HCT116 (cell line): ENCODE measurements around the gene LYPD3. TPM values are rescaled to one million over a fixed set of nuclear protein-coding genes. Genes with fewer than 3 reads are reported as not detected.

Experiments
- ATAC-seq: fragments of 200-7000 bp; cut with Tn5 transposase; 2 replicates; pipeline ENCODE4 v1.9.1; 2020; ENCODE audit warnings: mild to moderate bottlenecking, moderate library complexity
- BruUV-seq: library from RNA; stranded (reverse); fragments of 400-500 nt; replicated peaks from 2 replicates; lab custom pipeline; 2021; lab: Mats Ljungman, UMichigan
- CTCF ChIA-PET: fragments of 300-600 bp; sonication (Branson Sonifier 250); formaldehyde crosslinking; loops from one replicate; lab custom pipeline; 2021; ENCODE audit warnings: antibody characterized with exemption; lab: Charles Lee
- POLR2A ChIA-PET: fragments of 300-600, 350-600 bp; sonication (Branson Sonifier 250); formaldehyde crosslinking; loops from one replicate; lab custom pipeline; 2021; ENCODE audit warnings: antibody characterized with exemption; lab: Charles Lee
- RAD21 ChIA-PET, 2 experiments: fragments of 300-600 bp; sonication (Branson Sonifier 250); formaldehyde crosslinking; loops; one replicate each; lab custom pipeline; 2023; ENCODE audit warnings: low total read pairs in 2 of 2; ENCODE audit not compliant: uncharacterized antibody in 2 of 2, unreplicated experiment in 2 of 2, low non-redundant PET in 1 of 2; lab: Charles Lee
- DNase-seq: peaks from one replicate; pipeline ENCODE4 v3.0.0-alpha.2; 2010; ENCODE audit warnings: low read depth, low spot score
- H2AFZ ChIP-seq: fragments of 200-600 bp; shearing (Covaris generic), sonication (generic); 2 replicates; pipeline ENCODE4 v1.6.1; 2017; ENCODE audit warnings: low read depth, mixed run types, mixed read lengths, antibody characterized with exemption, low read length; ENCODE audit not compliant: poor library complexity, severe bottlenecking
- H3K27ac ChIP-seq: 2 replicates; pipeline ENCODE4 v1.5.1; 2012; ENCODE audit warnings: low read depth, low read length
- H3K27me3 ChIP-seq: fragments of 200-600 bp; sonication (generic); 2 replicates; pipeline ENCODE4 v1.6.1; 2016; ENCODE audit warnings: mixed run types, low read length, mixed read lengths; ENCODE audit not compliant: insufficient read depth
- H3K36me3 ChIP-seq, 2 experiments: fragments of 200-500 bp in 1 of 2; fragments of 200-600 bp in 1 of 2; sonication (Bioruptor generic) in 1 of 2; sonication (generic) in 1 of 2; 2 replicates each; pipeline versions ENCODE4 v1.5.1 to v1.6.1; 2014 to 2016; ENCODE audit warnings: low read length in 2 of 2, inconsistent platforms in 1 of 2, mixed read lengths in 1 of 2, mixed run types in 1 of 2; ENCODE audit not compliant: insufficient read depth in 2 of 2, control insufficient read depth in 1 of 2
- H3K4me1 ChIP-seq, 2 experiments: fragments of 200-600 bp in 1 of 2; sonication (generic) in 1 of 2; 2 replicates each; pipeline versions ENCODE4 v1.5.1 to v1.6.1; 2012 to 2017; ENCODE audit warnings: low read length in 2 of 2, inconsistent platforms in 1 of 2, mild to moderate bottlenecking in 1 of 2, mixed read lengths in 1 of 2, mixed run types in 1 of 2, moderate library complexity in 1 of 2; ENCODE audit not compliant: insufficient read depth in 2 of 2, control insufficient read depth in 1 of 2
- H3K4me2 ChIP-seq: fragments of 200-600 bp; sonication (generic); 2 replicates; pipeline ENCODE4 v1.6.1; 2017; ENCODE audit warnings: mixed run types, low read length, mixed read lengths
- H3K4me3 ChIP-seq, 2 experiments: fragments of 200-600 bp in 1 of 2; sonication (generic) in 1 of 2; replicated peaks in 1 of 2; 2 replicates each; pipeline ENCODE4 v1.5.1; 2011 to 2016; ENCODE audit warnings: low read length in 2 of 2, control low read depth in 1 of 2, low read depth in 1 of 2, mild to moderate bottlenecking in 1 of 2, mixed read lengths in 1 of 2, mixed run types in 1 of 2
- H3K79me2 ChIP-seq: fragments of 200-600 bp; sonication (generic); 2 replicates; pipeline ENCODE4 v1.6.1; 2017; ENCODE audit warnings: mild to moderate bottlenecking, mixed run types, low read length, moderate library complexity, mixed read lengths; ENCODE audit not compliant: insufficient read depth
- H3K9ac ChIP-seq: fragments of 200-600 bp; sonication (generic); 2 replicates; pipeline ENCODE4 v1.6.1; 2016; ENCODE audit warnings: low read length, mixed read lengths
- H3K9me2 ChIP-seq: fragments of 200-600 bp; sonication (generic), shearing (Covaris generic); 2 replicates; pipeline ENCODE4 v1.6.1; 2017; ENCODE audit warnings: mixed run types, mild to moderate bottlenecking, moderate library complexity; ENCODE audit not compliant: insufficient read depth
- H3K9me3 ChIP-seq, 2 experiments: fragments of 200-500 bp in 1 of 2; fragments of 200-600 bp in 1 of 2; sonication (Bioruptor generic) in 1 of 2; sonication (generic) in 1 of 2; 2 replicates each; pipeline ENCODE4 v1.6.1; 2014 to 2017; ENCODE audit warnings: low read length in 2 of 2, mixed read lengths in 2 of 2, inconsistent platforms in 1 of 2, low read depth in 1 of 2, mild to moderate bottlenecking in 1 of 2, mixed run types in 1 of 2, moderate library complexity in 1 of 2; ENCODE audit not compliant: control insufficient read depth in 1 of 2, insufficient read depth in 1 of 2
- H4K20me1 ChIP-seq: fragments of 200-600 bp; sonication (generic), shearing (Covaris generic); 2 replicates; pipeline ENCODE4 v1.6.1; 2017; ENCODE audit warnings: mixed run types, mild to moderate bottlenecking, moderate library complexity; ENCODE audit not compliant: insufficient read depth
- ATF3 ChIP-seq: IDR thresholded peaks from 2 replicates; pipeline ENCODE4 v1.6.1; 2012
- CBX3 ChIP-seq: IDR thresholded peaks from 2 replicates; pipeline ENCODE4 v1.6.1; 2012; ENCODE audit warnings: low read depth
- CEBPB ChIP-seq: IDR thresholded peaks from 2 replicates; pipeline ENCODE4 v1.6.1; 2012; ENCODE audit warnings: low read depth
- EGR1 ChIP-seq: IDR thresholded peaks from 2 replicates; pipeline ENCODE4 v1.6.1; 2012; ENCODE audit warnings: low read depth
- EZH2 ChIP-seq: fragments of 200-600 bp; sonication (generic); IDR thresholded peaks from 2 replicates; pipeline ENCODE4 v1.6.1; 2017; ENCODE audit warnings: antibody characterized with exemption, mixed run types
- EZH2phosphoT487 ChIP-seq: fragments of 200-600 bp; IDR thresholded peaks from 2 replicates; pipeline ENCODE4 v1.6.1; 2018; ENCODE audit warnings: antibody characterized with exemption, borderline replicate concordance
- FOSL1 ChIP-seq: IDR thresholded peaks from 2 replicates; pipeline ENCODE4 v1.6.1; 2012; ENCODE audit warnings: low read depth
- POLR2A ChIP-seq: IDR thresholded peaks from 2 replicates; pipeline ENCODE4 v1.7.0; 2011; ENCODE audit warnings: borderline replicate concordance; ENCODE audit not compliant: insufficient read depth, insufficient read length; ENCODE audit errors: extremely low read depth
- POLR2AphosphoS5 ChIP-seq: IDR thresholded peaks from 2 replicates; pipeline ENCODE4 v1.6.1; 2011; ENCODE audit warnings: mild to moderate bottlenecking, low read depth, low read length, moderate library complexity
- SIN3A ChIP-seq: IDR thresholded peaks from 2 replicates; pipeline ENCODE4 v1.6.1; 2012; ENCODE audit warnings: low read depth
- SRF ChIP-seq: IDR thresholded peaks from 2 replicates; pipeline ENCODE4 v1.6.1; 2012; ENCODE audit warnings: low read depth
- YY1 ChIP-seq: IDR thresholded peaks from 2 replicates; pipeline ENCODE4 v1.6.1; 2011; ENCODE audit warnings: low read length, low read depth, moderate library complexity, mild to moderate bottlenecking; ENCODE audit not compliant: insufficient replicate concordance; ENCODE audit errors: extremely low read depth
- ZFX ChIP-seq: fragments of 450-650 bp; IDR thresholded peaks from 2 replicates; pipeline ENCODE4 v1.6.1; 2017
- ZNF274 ChIP-seq: fragments of 200-500 bp; sonication (Bioruptor generic); IDR thresholded peaks from 2 replicates; pipeline ENCODE4 v1.6.1; 2014; ENCODE audit warnings: mild to moderate bottlenecking, low read depth, low read length, inconsistent platforms
- intact Hi-C: fragments of 100-400 bp; cut with micrococcal nuclease; formaldehyde crosslinking; loops from 2 replicates; pipeline ENCODE4 v1.10.0; 2022
- total RNA-seq: library from RNA; stranded (reverse); gene quantifications from one replicate; pipeline ENCODE4 v1.2.1, GENCODE V29; 2021; ENCODE audit not compliant: unreplicated experiment
- TF ChIP-seq, protein P1 (sequence below): IDR thresholded peaks from 2 replicates; pipeline ENCODE4 v1.6.1; 2012
- TF ChIP-seq, protein P2 (sequence below), 3 experiments: fragments of 200-600 bp in 1 of 3; sonication (generic) in 1 of 3; IDR thresholded peaks in 2 of 3; conservative IDR thresholded peaks in 1 of 3; 2 replicates each; pipeline ENCODE4 v1.5.1; 2012 to 2017; ENCODE audit warnings: low read depth in 2 of 3, low read length in 2 of 3, antibody characterized with exemption in 1 of 3, borderline replicate concordance in 1 of 3, control low read depth in 1 of 3, mild to moderate bottlenecking in 1 of 3, mixed read lengths in 1 of 3, mixed run types in 1 of 3, moderate library complexity in 1 of 3; ENCODE audit not compliant: insufficient read depth in 1 of 3

The LYPD3 gene
- total RNA-seq, 1 experiment from 2014 or later, result 3.6 TPM

DNA sequence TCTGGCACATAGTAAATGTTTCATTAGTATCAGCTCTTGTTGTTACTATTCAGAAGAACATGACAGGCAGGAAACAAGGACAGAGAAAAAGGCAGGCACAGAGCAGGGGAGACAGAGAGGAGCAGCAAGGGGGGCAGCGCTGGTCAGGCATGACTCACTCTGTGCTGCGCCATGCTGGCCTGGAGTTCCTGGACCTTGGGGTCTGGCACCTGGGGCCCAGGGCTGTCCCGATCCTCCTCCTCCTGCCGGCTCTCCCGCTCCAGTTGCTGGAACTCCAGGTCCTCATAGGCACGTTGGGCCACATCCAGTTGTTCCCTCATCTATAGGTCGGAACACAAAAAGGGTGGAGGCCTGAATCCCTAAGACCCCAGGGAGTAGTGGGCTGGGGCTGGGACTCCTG lies 31.6 kb upstream of the LYPD3 start:
- RAD21 ChIA-PET, result no interaction called here
- H3K27ac ChIP-seq, result no peak overlapping the region
- POLR2A ChIA-PET, result no interaction called here
- no peaks in the 10 kb centered on the region for H3K79me2 ChIP-seq
- BruUV-seq, result no TSS peak
- H4K20me1 ChIP-seq, result no peaks in the 10 kb centered on the region
- no peaks in the 10 kb centered on the region for H3K4me1 ChIP-seq
- TF ChIP-seq POLR2AphosphoS5 (no peak), ATF3 (no peak), SIN3A (no peak), CBX3 (no peak), FOSL1 (no peak), SRF (no peak), ZFX (no peak), POLR2A (no peak), YY1 (no peak), CEBPB (no peak), EZH2phosphoT487 (no peak), ZNF274 (no peak), EZH2 (no peak), EGR1 (no peak)
- TF ChIP-seq, protein P1, sequence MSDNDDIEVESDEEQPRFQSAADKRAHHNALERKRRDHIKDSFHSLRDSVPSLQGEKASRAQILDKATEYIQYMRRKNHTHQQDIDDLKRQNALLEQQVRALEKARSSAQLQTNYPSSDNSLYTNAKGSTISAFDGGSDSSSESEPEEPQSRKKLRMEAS, result no peak
- TF ChIP-seq, protein P2, sequence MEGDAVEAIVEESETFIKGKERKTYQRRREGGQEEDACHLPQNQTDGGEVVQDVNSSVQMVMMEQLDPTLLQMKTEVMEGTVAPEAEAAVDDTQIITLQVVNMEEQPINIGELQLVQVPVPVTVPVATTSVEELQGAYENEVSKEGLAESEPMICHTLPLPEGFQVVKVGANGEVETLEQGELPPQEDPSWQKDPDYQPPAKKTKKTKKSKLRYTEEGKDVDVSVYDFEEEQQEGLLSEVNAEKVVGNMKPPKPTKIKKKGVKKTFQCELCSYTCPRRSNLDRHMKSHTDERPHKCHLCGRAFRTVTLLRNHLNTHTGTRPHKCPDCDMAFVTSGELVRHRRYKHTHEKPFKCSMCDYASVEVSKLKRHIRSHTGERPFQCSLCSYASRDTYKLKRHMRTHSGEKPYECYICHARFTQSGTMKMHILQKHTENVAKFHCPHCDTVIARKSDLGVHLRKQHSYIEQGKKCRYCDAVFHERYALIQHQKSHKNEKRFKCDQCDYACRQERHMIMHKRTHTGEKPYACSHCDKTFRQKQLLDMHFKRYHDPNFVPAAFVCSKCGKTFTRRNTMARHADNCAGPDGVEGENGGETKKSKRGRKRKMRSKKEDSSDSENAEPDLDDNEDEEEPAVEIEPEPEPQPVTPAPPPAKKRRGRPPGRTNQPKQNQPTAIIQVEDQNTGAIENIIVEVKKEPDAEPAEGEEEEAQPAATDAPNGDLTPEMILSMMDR (IDR thresholded peaks at IDR 0.05 in 2 of 3, conservative IDR thresholded peaks at IDR 0.05 in 1 of 3; ENCODE audit: borderline replicate concordance in 1 of 3, insufficient read depth in 1 of 3, low read depth in 2 of 3, low read length in 2 of 3), result no peak
- H3K4me2 ChIP-seq, result no peak overlapping the region
- no peaks in the 10 kb centered on the region for H3K9me2 ChIP-seq
- no peak overlapping the region for H2AFZ ChIP-seq
- ATAC-seq (no peak), DNase-seq (no peak)
- H3K27me3 ChIP-seq, result no peaks in the 10 kb centered on the region
- no peak overlapping the region for H3K4me3 ChIP-seq
- no peaks in the 10 kb centered on the region for H3K9me3 ChIP-seq
- no peak overlapping the region for H3K9ac ChIP-seq
- peaks cover 0 to 5% of the 10 kb centered on the region in 2 experiments; a peak in 2 of 4 replicates for H3K36me3 ChIP-seq
- CTCF ChIA-PET, result no interaction called here
- intact Hi-C loops, result no loop called here
